OCI-LY3 (cell line): ENCODE data around the gene CDK17.

Source experiments
- H2AFZ ChIP-seq: fragments of 200-600, 300-600 bp; shearing (Covaris generic); 2 replicates; pipeline ENCODE4 v1.6.0; 2014; ENCODE audit warnings: antibody characterized with exemption, low read depth, low read length
- H3K27ac ChIP-seq: fragments of 200-600, 300-600 bp; sonication (generic); 2 replicates; pipeline ENCODE4 v1.5.1; 2014; ENCODE audit warnings: mild to moderate bottlenecking, low read length, moderate library complexity, mixed read lengths
- H3K27me3 ChIP-seq: fragments of 200-600, 300-600 bp; sonication (generic); 2 replicates; pipeline ENCODE4 v1.6.1; 2014; ENCODE audit warnings: low read depth, low read length, mixed read lengths
- H3K36me3 ChIP-seq: fragments of 200-600, 300-600 bp; sonication (generic); replicated peaks from 2 replicates; pipeline ENCODE3; 2014; ENCODE audit warnings: low read depth, low read length, mixed read lengths
- H3K4me1 ChIP-seq: fragments of 300-600, 200-600 bp; sonication (generic); 2 replicates; pipeline ENCODE4 v1.6.1; 2014; ENCODE audit warnings: low read length, mixed read lengths
- H3K4me2 ChIP-seq: fragments of 200-600, 300-600 bp; sonication (generic); 2 replicates; pipeline ENCODE4 v1.6.1; 2014; ENCODE audit warnings: low read length, mixed read lengths
- H3K4me3 ChIP-seq: fragments of 300-600, 200-600 bp; sonication (generic); 2 replicates; pipeline ENCODE4 v1.5.1; 2014; ENCODE audit warnings: antibody characterized with exemption, mild to moderate bottlenecking, low read length, moderate library complexity
- H3K79me2 ChIP-seq: fragments of 300-600, 200-600 bp; shearing (Covaris generic); 2 replicates; pipeline ENCODE4 v1.6.1; 2014; ENCODE audit warnings: mild to moderate bottlenecking, low read length, mixed read lengths
- H3K9ac ChIP-seq: fragments of 300-600, 200-600 bp; shearing (Covaris generic); 2 replicates; pipeline ENCODE4 v1.6.0; 2014; ENCODE audit warnings: mild to moderate bottlenecking, low read length, moderate library complexity
- H3K9me3 ChIP-seq: fragments of 200-600, 300-600 bp; shearing (Covaris generic); 2 replicates; pipeline ENCODE4 v1.6.1; 2014; ENCODE audit warnings: low read length, mixed read lengths; ENCODE audit not compliant: insufficient read depth
- H4K20me1 ChIP-seq: fragments of 200-600, 300-600 bp; sonication (generic); 2 replicates; pipeline ENCODE4 v1.6.1; 2016; ENCODE audit warnings: low read length, mixed read lengths; ENCODE audit not compliant: insufficient read depth
- CTCF ChIP-seq: fragments of 200-600, 300-600 bp; sonication (generic); IDR thresholded peaks from 2 replicates; pipeline ENCODE4 v1.5.1; 2014; ENCODE audit warnings: antibody characterized with exemption, low read length, low read depth
- EZH2phosphoT487 ChIP-seq: fragments of 200-600 bp; shearing (Covaris generic); IDR thresholded peaks from 2 replicates; pipeline ENCODE4 v1.6.1; 2018; ENCODE audit warnings: antibody characterized with exemption, mixed run types, low read depth

The CDK17 gene

GRCh38 chr12:96293093-96293492 is 107.1 kb downstream of the CDK17 start:
- Histone ChIP-seq H3K27me3 (no peaks in the 10 kb centered on the region), H3K4me1 (no peaks in the 10 kb centered on the region), H3K4me3 (no peak overlapping the region), H3K79me2 (no peaks in the 10 kb centered on the region), H3K4me2 (no peak overlapping the region), H4K20me1 (no peaks in the 10 kb centered on the region), H3K36me3 (peaks cover 17% of the 10 kb centered on the region), H3K9me3 (no peaks in the 10 kb centered on the region), H2AFZ (no peak overlapping the region), H3K27ac (no peak overlapping the region), H3K9ac (no peak overlapping the region)
- TF ChIP-seq EZH2phosphoT487 (no peak), CTCF (no peak)

- no peak for TF ChIP-seq CTCF
- TF ChIP-seq EZH2phosphoT487: no peak
- no peak overlapping the region for H3K27ac ChIP-seq
- peaks cover 30% of the 10 kb centered on the region for H3K36me3 ChIP-seq
- no peaks in the 10 kb centered on the region for H4K20me1 ChIP-seq
- no peaks in the 10 kb centered on the region for H3K9me3 ChIP-seq
- H3K4me1 ChIP-seq: no peaks in the 10 kb centered on the region
- H3K27me3 ChIP-seq: no peaks in the 10 kb centered on the region
- H3K4me2 ChIP-seq: no peak overlapping the region
- no peak overlapping the region for H2AFZ ChIP-seq
- H3K79me2 ChIP-seq: no peaks in the 10 kb centered on the region
- no peak overlapping the region for H3K9ac ChIP-seq
- H3K4me3 ChIP-seq: no peak overlapping the region
These were observed 111.2 kb downstream of the CDK17 start for GRCh38 chr12:96289067-96289466.

- H3K36me3 ChIP-seq: peaks cover 35% of the 10 kb centered on the region
- no peaks in the 10 kb centered on the region for H4K20me1 ChIP-seq
- H3K79me2 ChIP-seq: no peaks in the 10 kb centered on the region
- no peak for TF ChIP-seq EZH2phosphoT487
- no peak for TF ChIP-seq CTCF
- H2AFZ ChIP-seq: no peak overlapping the region
- H3K4me3 ChIP-seq: no peak overlapping the region
- no peaks in the 10 kb centered on the region for H3K9me3 ChIP-seq
- no peak overlapping the region for H3K27ac ChIP-seq
- no peaks in the 10 kb centered on the region for H3K27me3 ChIP-seq
- H3K9ac ChIP-seq: no peak overlapping the region
- no peaks in the 10 kb centered on the region for H3K4me1 ChIP-seq
- H3K4me2 ChIP-seq: no peak overlapping the region
These were observed 115.1 kb downstream of the CDK17 start for GRCh38 chr12:96285158-96285557.

GRCh38 chr12:96274331-96274730 is 125.9 kb downstream of the CDK17 start:
- Histone ChIP-seq H4K20me1 (0 out of 2 replicates have a peak, but pooled peaks cover 4% of the 10 kb centered on the region), H3K79me2 (no peaks in the 10 kb centered on the region), H3K4me2 (no peak overlapping the region), H3K27me3 (no peaks in the 10 kb centered on the region), H3K27ac (no peak overlapping the region), H2AFZ (no peak overlapping the region), H3K36me3 (peaks cover 27% of the 10 kb centered on the region), H3K9me3 (no peaks in the 10 kb centered on the region), H3K4me3 (no peak overlapping the region), H3K9ac (no peak overlapping the region), H3K4me1 (peaks cover 19% of the 10 kb centered on the region)
- no peak for TF ChIP-seq EZH2phosphoT487
- TF ChIP-seq CTCF: no peak
